Endothelial cell of umbilical vein (primary cell): ENCODE data around the gene TPCN2. TPM values are rescaled to one million over a fixed set of nuclear protein-coding genes. Genes with fewer than 3 reads are reported as not detected.

ENCODE experiments used
- BruUV-seq: library from RNA; stranded (reverse); fragments of 400-500 nt; replicated peaks from 2 replicates; lab custom pipeline; 2021; lab: Mats Ljungman, UMichigan
- CTCF ChIA-PET: fragments of 300-600, 350-600 bp; sonication (Branson Sonifier 250); formaldehyde crosslinking; loops from one replicate; lab custom pipeline; 2021; ENCODE audit warnings: antibody characterized with exemption, inconsistent platforms; lab: Charles Lee
- POLR2A ChIA-PET: fragments of 300-600, 350-600 bp; sonication (Branson Sonifier 250); formaldehyde crosslinking; loops from one replicate; lab custom pipeline; 2021; ENCODE audit warnings: antibody characterized with exemption, inconsistent platforms; lab: Charles Lee
- DNase-seq: peaks from one replicate; pipeline ENCODE4 v3.0.0-alpha.2; 2011; ENCODE audit warnings: low read depth, low spot score
- FAIRE-seq: peaks from 2 replicates; lab custom pipeline; 2011; peaks lifted over from hg19 to GRCh38; lab: Jason Lieb, UNC
- H2AFZ ChIP-seq: 2 replicates; pipeline ENCODE4 v1.6.0; 2012; ENCODE audit warnings: low read depth, low read length, control low read depth, inconsistent platforms
- H3K27ac ChIP-seq: 2 replicates; pipeline ENCODE4 v1.5.1; 2011; ENCODE audit warnings: low read depth, mild to moderate bottlenecking, control low read depth, low read length, moderate library complexity; ENCODE audit not compliant: insufficient read depth
- H3K27me3 ChIP-seq, 2 experiments: 2 replicates each; pipeline versions ENCODE4 v1.6.0 to v1.6.1; 2011; ENCODE audit warnings: low read length in 2 of 2, mixed read lengths in 1 of 2; ENCODE audit not compliant: control insufficient read depth in 2 of 2, insufficient read depth in 2 of 2
- H3K36me3 ChIP-seq, 2 experiments: 2 replicates in 1 of 2; 3 replicates in 1 of 2; pipeline ENCODE4 v1.5.1; 2011; ENCODE audit warnings: low read length in 2 of 2, mild to moderate bottlenecking in 1 of 2, moderate library complexity in 1 of 2; ENCODE audit not compliant: control insufficient read depth in 2 of 2, insufficient read depth in 2 of 2; ENCODE audit errors: extremely low read depth in 1 of 2
- H3K4me1 ChIP-seq: 3 replicates; pipeline ENCODE4 v1.5.1; 2011; ENCODE audit warnings: mild to moderate bottlenecking, low read length; ENCODE audit not compliant: control insufficient read depth, insufficient read depth; ENCODE audit errors: extremely low read depth
- H3K4me2 ChIP-seq: 2 replicates; pipeline ENCODE4 v1.6.1; 2011; ENCODE audit warnings: low read length, control low read depth, mixed read lengths; ENCODE audit not compliant: insufficient read depth
- H3K4me3 ChIP-seq, 3 experiments: fragments of 200-600 bp in 1 of 3; sonication (generic), shearing (Covaris generic) in 1 of 3; replicated peaks in 1 of 3; 2 replicates each; pipeline ENCODE4 v1.5.1; 2011 to 2016; ENCODE audit warnings: control low read depth in 3 of 3, low read length in 3 of 3, mild to moderate bottlenecking in 2 of 3, inconsistent platforms in 1 of 3, low read depth in 1 of 3, moderate library complexity in 1 of 3; ENCODE audit not compliant: insufficient read depth in 1 of 3
- H3K79me2 ChIP-seq: 2 replicates; pipeline ENCODE4 v1.6.0; 2012; ENCODE audit warnings: low read length, inconsistent platforms; ENCODE audit not compliant: control insufficient read depth, insufficient read depth
- H3K9ac ChIP-seq: replicated peaks from 2 replicates; pipeline ENCODE3; 2011; ENCODE audit warnings: low read length, control low read depth; ENCODE audit not compliant: insufficient read depth; ENCODE audit errors: extremely low read depth
- H3K9me1 ChIP-seq: replicated peaks from 3 replicates; pipeline ENCODE4 v1.6.0; 2011; ENCODE audit warnings: mild to moderate bottlenecking, low read length; ENCODE audit not compliant: control insufficient read depth, insufficient read depth; ENCODE audit errors: extremely low read depth
- H3K9me3 ChIP-seq: replicated peaks from 2 replicates; pipeline ENCODE4 v1.5.1; 2012; ENCODE audit warnings: low read length, inconsistent platforms; ENCODE audit not compliant: control insufficient read depth, insufficient read depth
- H4K20me1 ChIP-seq: replicated peaks from 2 replicates; pipeline ENCODE3; 2011; ENCODE audit warnings: mild to moderate bottlenecking, low read length; ENCODE audit not compliant: control insufficient read depth, insufficient read depth; ENCODE audit errors: extremely low read depth
- EZH2 ChIP-seq: IDR thresholded peaks from 2 replicates; pipeline ENCODE4 v1.6.1; 2012; ENCODE audit warnings: borderline replicate concordance, low read depth, mild to moderate bottlenecking, moderate library complexity, low read length, inconsistent platforms; ENCODE audit not compliant: severe bottlenecking
- FOS ChIP-seq: IDR thresholded peaks from 2 replicates; pipeline ENCODE4 v1.6.1; 2011; ENCODE audit warnings: mild to moderate bottlenecking, low read length, moderate library complexity, borderline replicate concordance; ENCODE audit not compliant: insufficient read depth
- GATA2 ChIP-seq: IDR thresholded peaks from 2 replicates; pipeline ENCODE4 v1.7.0; 2011; ENCODE audit warnings: low read depth, mild to moderate bottlenecking, moderate library complexity, mixed read lengths, low read length; ENCODE audit not compliant: insufficient read length, insufficient read depth
- JUN ChIP-seq: IDR thresholded peaks from 2 replicates; pipeline ENCODE4 v1.6.1; 2011; ENCODE audit warnings: borderline replicate concordance, low read depth; ENCODE audit not compliant: insufficient read length, insufficient read depth
- MAX ChIP-seq: IDR thresholded peaks from 2 replicates; pipeline ENCODE4 v1.6.1; 2011; ENCODE audit not compliant: insufficient read depth, insufficient read length
- MYC ChIP-seq: IDR thresholded peaks from one replicate; pipeline ENCODE4 v1.6.1; 2011; ENCODE audit warnings: mild to moderate bottlenecking, low read depth, low read length
- POLR2A ChIP-seq: IDR thresholded peaks from 2 replicates; pipeline ENCODE4 v1.6.1; 2012; ENCODE audit warnings: low read depth, mild to moderate bottlenecking, control low read depth, low read length
- POLR2AphosphoS5 ChIP-seq: IDR thresholded peaks from 2 replicates; pipeline ENCODE4 v1.6.1; 2012; ENCODE audit warnings: low read depth, mild to moderate bottlenecking, control low read depth, low read length, moderate library complexity; ENCODE audit not compliant: insufficient read depth
- dilution Hi-C: fragments of 300-500 bp; cut with MboI; formaldehyde crosslinking; loops from one replicate; pipeline ENCODE4 v1.15.0; 2019; ENCODE audit warnings: low sequenced_read_pairs; ENCODE audit not compliant: extremely low pct_ligation_motif_present
- intact Hi-C: fragments of 100-400 bp; cut with micrococcal nuclease; formaldehyde crosslinking; loops from one replicate; pipeline ENCODE4 v1.10.0; 2022
- polyA plus RNA-seq, 4 experiments: library from polyadenylated mRNA; depleted of rRNA in 3 of 4; stranded (reverse) in 3 of 4; unstranded in 1 of 4; fragments of >200 nt; gene quantifications; 2 replicates each; pipeline versions ENCODE4 v1.2.1 to v1.2.3, GENCODE V29; 2011 to 2012; ENCODE audit warnings: missing spikeins in 1 of 4
- total RNA-seq: library from RNA; stranded (reverse); gene quantifications from 2 replicates; pipeline ENCODE4 v1.2.3, GENCODE V29; 2021
- TF ChIP-seq, protein P1 (sequence below), 2 donors: IDR thresholded peaks; 1 replicate in 1 of 2; 2 replicates in 1 of 2; pipeline ENCODE4 v1.5.1; 2011; ENCODE audit warnings: low read length in 2 of 2, mild to moderate bottlenecking in 2 of 2, moderate library complexity in 2 of 2, control low read depth in 1 of 2, inconsistent platforms in 1 of 2, low read depth in 1 of 2; ENCODE audit not compliant: insufficient read depth in 1 of 2; ENCODE audit errors: extremely low read depth in 1 of 2

Gene TPCN2
- total and polyA plus RNA-seq, 2 donors (not counting 3 experiments of a cell fraction or from before 2014, with no cell fraction given), result 10.3 to 13.4 TPM

DNA sequence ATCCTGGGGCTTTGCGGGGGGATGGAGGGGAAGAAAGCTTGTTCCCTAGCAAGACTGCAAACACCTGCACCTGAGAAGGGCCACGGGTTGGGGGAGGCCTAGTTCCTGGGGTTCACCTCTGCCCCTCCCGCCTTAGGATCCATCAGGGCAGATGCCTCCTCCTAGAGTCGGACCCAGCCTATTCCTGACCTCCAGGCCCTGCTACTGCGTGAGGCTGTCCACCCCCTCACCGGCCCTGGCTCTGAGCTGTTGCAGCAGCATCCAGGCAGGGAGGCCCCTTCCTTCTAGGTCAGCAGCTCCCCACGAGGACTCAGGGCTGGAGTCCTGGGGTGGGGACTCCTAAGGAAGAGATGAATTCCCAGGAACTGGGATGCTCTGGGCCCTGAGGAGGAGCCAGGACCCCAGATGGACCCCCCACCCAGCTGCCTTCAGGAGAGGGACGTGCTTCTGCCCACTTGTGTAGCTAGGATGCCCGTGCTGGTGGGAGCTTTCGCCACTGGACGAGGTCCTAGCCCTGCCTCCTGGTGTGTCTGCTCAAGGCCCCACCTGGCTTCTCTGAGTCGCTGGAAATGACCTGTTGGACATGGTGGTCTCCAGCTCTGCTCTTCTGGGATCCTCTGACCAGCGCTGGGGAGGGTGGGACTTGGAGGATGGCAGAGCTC lies 46.0 kb upstream of the TPCN2 start:
- Histone ChIP-seq H2AFZ (no peak overlapping the region), H3K79me2 (no peaks in the 10 kb centered on the region), H3K9me1 (no peaks in the 10 kb centered on the region), H3K9ac (no peak overlapping the region), H3K4me3 (no peak overlapping the region), H3K27ac (no peak overlapping the region), H3K36me3 (no peaks in the 10 kb centered on the region), H3K4me2 (no peak overlapping the region), H3K27me3 (no peaks in the 10 kb centered on the region), H4K20me1 (no peaks in the 10 kb centered on the region), H3K9me3 (no peaks in the 10 kb centered on the region), H3K4me1 (peaks cover 4% of the 10 kb centered on the region)
- CTCF ChIA-PET, result interaction anchor here (1.2 kb wide), 1 partner anchor 42 kb away, joined by 4 read pairs; no protein-coding TSS in a partner anchor
- FAIRE-seq, result no peak
- POLR2A ChIA-PET, result no interaction called here
- dilution Hi-C loops (no loop called here), intact Hi-C loops (no loop called here)
- BruUV-seq, result no TSS peak
- TF ChIP-seq, protein P1, sequence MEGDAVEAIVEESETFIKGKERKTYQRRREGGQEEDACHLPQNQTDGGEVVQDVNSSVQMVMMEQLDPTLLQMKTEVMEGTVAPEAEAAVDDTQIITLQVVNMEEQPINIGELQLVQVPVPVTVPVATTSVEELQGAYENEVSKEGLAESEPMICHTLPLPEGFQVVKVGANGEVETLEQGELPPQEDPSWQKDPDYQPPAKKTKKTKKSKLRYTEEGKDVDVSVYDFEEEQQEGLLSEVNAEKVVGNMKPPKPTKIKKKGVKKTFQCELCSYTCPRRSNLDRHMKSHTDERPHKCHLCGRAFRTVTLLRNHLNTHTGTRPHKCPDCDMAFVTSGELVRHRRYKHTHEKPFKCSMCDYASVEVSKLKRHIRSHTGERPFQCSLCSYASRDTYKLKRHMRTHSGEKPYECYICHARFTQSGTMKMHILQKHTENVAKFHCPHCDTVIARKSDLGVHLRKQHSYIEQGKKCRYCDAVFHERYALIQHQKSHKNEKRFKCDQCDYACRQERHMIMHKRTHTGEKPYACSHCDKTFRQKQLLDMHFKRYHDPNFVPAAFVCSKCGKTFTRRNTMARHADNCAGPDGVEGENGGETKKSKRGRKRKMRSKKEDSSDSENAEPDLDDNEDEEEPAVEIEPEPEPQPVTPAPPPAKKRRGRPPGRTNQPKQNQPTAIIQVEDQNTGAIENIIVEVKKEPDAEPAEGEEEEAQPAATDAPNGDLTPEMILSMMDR (IDR thresholded peaks at IDR 0.05; ENCODE audit: extremely low read depth in 1 of 2, insufficient read depth in 1 of 2, low read depth in 1 of 2, low read length in 2 of 2), result no peak
- TF ChIP-seq FOS (no peak), GATA2 (no peak), MAX (no peak), POLR2AphosphoS5 (no peak), JUN (no peak), POLR2A (no peak), EZH2 (no peak), MYC (no peak)
- no peak for DNase-seq
